Tibial artery (tissue), 4 donors: ENCODE data around the gene CEP295NL.

Source experiments
- DNase-seq, 2 donors: peaks; one replicate each; pipeline ENCODE4 v3.0.0-alpha.2; 2019
- H3K27ac ChIP-seq, 2 donors: fragments of 200-600 bp; sonication (generic) in 1 of 2; 1 replicate in 1 of 2; 2 replicates in 1 of 2; pipeline ENCODE4 v1.5.1; 2018 to 2019; ENCODE audit warnings: mild to moderate bottlenecking in 1 of 2
- H3K27me3 ChIP-seq, 2 donors: fragments of 200-600 bp; sonication (generic) in 1 of 2; one replicate each; pipeline versions ENCODE4 v1.5.1 to v1.6.0; 2016 to 2019
- H3K36me3 ChIP-seq, 3 donors: fragments of 200-600 bp; sonication (generic) in 2 of 3; one replicate each; pipeline ENCODE4 v1.5.1; 2016 to 2019; ENCODE audit warnings: mild to moderate bottlenecking in 2 of 3
- H3K4me1 ChIP-seq, 4 donors: fragments of 200-600 bp; sonication (generic) in 2 of 4; 1 replicate in 3 of 4; 2 replicates in 1 of 4; pipeline ENCODE4 v1.5.1; 2016 to 2019
- H3K4me3 ChIP-seq, 2 donors: fragments of 200-600 bp; sonication (generic) in 1 of 2; 1 replicate in 1 of 2; 2 replicates in 1 of 2; pipeline ENCODE4 v1.5.1; 2018 to 2019; ENCODE audit warnings: mild to moderate bottlenecking in 2 of 2
- H3K9me3 ChIP-seq, 3 donors: fragments of 200-600 bp; sonication (generic) in 1 of 3; one replicate each; pipeline ENCODE4 v1.5.1; 2016 to 2019
- CTCF ChIP-seq, 2 experiments: fragments of 200-600 bp in 1 of 2; fragments of 450-650 bp in 1 of 2; IDR thresholded peaks; one replicate each; pipeline ENCODE4 v1.5.1; 2017 to 2019; ENCODE audit warnings: antibody characterized with exemption in 2 of 2, mild to moderate bottlenecking in 1 of 2, moderate library complexity in 1 of 2
- intact Hi-C: fragments of 100-400 bp; cut with DNase I; formaldehyde crosslinking; loops from one replicate; pipeline ENCODE4 v1.15.0; 2023; ENCODE audit warnings: low total_unique reads

Gene CEP295NL

GRCh38 chr17:78896091-78896833 is 6.7 kb downstream of the CEP295NL start:
- DNase-seq: no peak
- peak overlapping the region; percentile 43 to 66 for H3K27ac ChIP-seq

DNA sequence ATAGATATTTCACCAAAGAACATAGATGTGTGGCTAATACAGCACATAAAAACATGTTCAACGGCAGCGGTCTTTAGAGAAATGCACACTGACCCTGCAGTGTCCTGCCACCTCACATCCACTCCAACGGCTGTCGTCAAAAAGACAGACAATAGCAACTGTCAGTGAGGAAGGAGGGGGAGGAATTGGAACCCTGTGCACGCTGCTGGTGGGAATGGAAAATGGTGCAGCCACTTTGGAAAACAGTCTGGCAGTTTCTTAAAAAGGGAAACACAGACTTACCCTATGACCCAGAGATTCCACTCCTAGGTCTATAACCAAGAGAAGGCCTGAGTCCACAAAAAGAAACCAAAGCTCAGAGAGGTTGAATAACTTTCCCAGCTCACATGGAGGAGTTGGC is 7.7 kb downstream of the CEP295NL start:
- Histone ChIP-seq H3K4me1 (peaks cover 0 to 100% (median 72%) of the 10 kb centered on the region in 4 donors), H3K4me3 (no peak overlapping the region)

More at GRCh38 chr17:78896091-78896833, 6.7 kb downstream of the CEP295NL start:
- H3K36me3 ChIP-seq: peaks cover 0 to 21% (median 6%) of the 10 kb centered on the region in 3 donors
- intact Hi-C loops: no loop called here
- no peaks in the 10 kb centered on the region for H3K9me3 ChIP-seq
- H3K27me3 ChIP-seq: no peaks in the 10 kb centered on the region
- H3K4me3 ChIP-seq: peak overlapping the region in 1 of 2 donors; percentile 1
- no peak for TF ChIP-seq CTCF (IDR thresholded peaks at IDR 0.05)
- peaks cover 0 to 98% (median 72%) of the 10 kb centered on the region in 4 donors for H3K4me1 ChIP-seq

GRCh38 chr17:78893684-78894083 is 9.3 kb downstream of the CEP295NL start:
- DNase-seq: no peak

More for the DNA sequence above, 7.7 kb downstream of the CEP295NL start:
- H3K27ac ChIP-seq: peak overlapping the region; percentile 43 to 66
- H3K36me3 ChIP-seq: peaks cover 0 to 18% (median 0%) of the 10 kb centered on the region in 3 donors
- intact Hi-C loops: no loop called here
- no peaks in the 10 kb centered on the region for H3K27me3 ChIP-seq
- TF ChIP-seq CTCF (IDR thresholded peaks at IDR 0.05): no peak
- DNase-seq: no peak
- H3K9me3 ChIP-seq: no peaks in the 10 kb centered on the region

DNA sequence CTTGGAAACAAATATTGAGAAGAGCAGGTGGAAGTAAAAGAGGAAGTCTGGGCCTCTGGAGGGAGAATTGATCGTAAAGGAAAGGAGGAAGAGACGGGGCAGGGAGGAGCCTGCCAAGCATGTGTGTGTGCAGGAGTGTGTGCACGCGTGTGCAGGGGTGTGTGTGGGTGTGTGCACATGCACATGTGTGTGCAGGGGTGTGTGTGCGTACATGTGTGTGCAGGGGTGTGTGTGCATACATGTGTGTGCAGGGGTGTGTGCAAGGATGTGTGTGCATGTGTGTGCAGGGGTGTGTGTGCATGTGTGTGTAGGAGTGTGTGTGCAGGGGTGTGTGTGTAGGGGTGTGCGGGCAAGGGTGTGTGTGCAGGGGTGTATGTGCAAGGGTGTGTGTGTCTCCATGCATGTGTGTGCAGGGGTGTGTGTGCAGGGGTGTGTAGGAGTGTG is 10.0 kb downstream of the CEP295NL start:
- Histone ChIP-seq H3K4me3 (no peak overlapping the region), H3K27ac (no peak overlapping the region), H3K9me3 (no peaks in the 10 kb centered on the region), H3K27me3 (no peaks in the 10 kb centered on the region), H3K4me1 (peaks cover 0 to 95% (median 56%) of the 10 kb centered on the region in 4 donors), H3K36me3 (peaks cover 0 to 13% (median 0%) of the 10 kb centered on the region in 3 donors)
- DNase-seq: no peak
- intact Hi-C loops: no loop called here
- TF ChIP-seq CTCF (IDR thresholded peaks at IDR 0.05): no peak

More at GRCh38 chr17:78893684-78894083, 9.3 kb downstream of the CEP295NL start:
- Histone ChIP-seq H3K4me3 (no peak overlapping the region), H3K4me1 (peaks cover 0 to 100% (median 62%) of the 10 kb centered on the region in 4 donors), H3K27ac (no peak overlapping the region), H3K36me3 (peaks cover 0 to 18% (median 0%) of the 10 kb centered on the region in 3 donors), H3K9me3 (no peaks in the 10 kb centered on the region), H3K27me3 (no peaks in the 10 kb centered on the region)
- no peak for TF ChIP-seq CTCF (IDR thresholded peaks at IDR 0.05)
- intact Hi-C loops: no loop called here

- H3K36me3 ChIP-seq: peaks cover 0 to 11% (median 0%) of the 10 kb centered on the region in 3 donors
- no peak overlapping the region for H3K4me3 ChIP-seq
- no peak for TF ChIP-seq CTCF (IDR thresholded peaks at IDR 0.05)
- DNase-seq: no peak
- H3K9me3 ChIP-seq: no peaks in the 10 kb centered on the region
- H3K27me3 ChIP-seq: no peaks in the 10 kb centered on the region
- peak overlapping the region; percentile 21 to 25 for H3K27ac ChIP-seq
- intact Hi-C loops: no loop called here
- H3K4me1 ChIP-seq: peaks cover 0 to 91% (median 52%) of the 10 kb centered on the region in 4 donors
Measured at GRCh38 chr17:78892520-78892919, 10.5 kb downstream of the CEP295NL start.
